Right lobe of liver (tissue), 6 donors: ENCODE measurements around the gene IL1R1. TPM values are rescaled to one million over a fixed set of nuclear protein-coding genes. Genes with fewer than 3 reads are reported as not detected.

Source experiments
- ATAC-seq, 4 donors: fragments of 200-7000 bp; cut with Tn5 transposase; one replicate each; pipeline ENCODE4 v1.9.1; 2020; ENCODE audit warnings: mild to moderate bottlenecking in 4 of 4, moderate library complexity in 4 of 4
- DNase-seq, 3 donors: peaks; one replicate each; pipeline ENCODE4 v3.0.0-alpha.2; 2020
- H3K27ac ChIP-seq, 3 donors: fragments of 200-600 bp; one replicate each; pipeline ENCODE4 v1.8.0; 2022
- H3K27me3 ChIP-seq, 2 donors: fragments of 200-600 bp; one replicate each; pipeline ENCODE4 v1.8.0; 2022
- H3K36me3 ChIP-seq, 4 donors: fragments of 200-600 bp; sonication (generic) in 1 of 4; one replicate each; pipeline versions ENCODE4 v1.5.1 to v1.8.0; 2017 to 2022; ENCODE audit warnings: control low read depth in 1 of 4
- H3K4me1 ChIP-seq, 4 donors: fragments of 200-600 bp; sonication (generic) in 1 of 4; one replicate each; pipeline versions ENCODE4 v1.5.1 to v1.8.0; 2017 to 2022; ENCODE audit warnings: control low read depth in 1 of 4
- H3K4me3 ChIP-seq, 3 donors: fragments of 200-600 bp; one replicate each; pipeline ENCODE4 v1.8.0; 2022
- H3K9me3 ChIP-seq, 4 donors: fragments of 200-600 bp; sonication (generic) in 1 of 4; one replicate each; pipeline versions ENCODE4 v1.5.1 to v1.8.0; 2017 to 2022; ENCODE audit warnings: control low read depth in 1 of 4
- CTCF ChIP-seq, 4 donors: fragments of 200-600 bp in 3 of 4; fragments of 450-650 bp in 1 of 4; IDR thresholded peaks; one replicate each; pipeline versions ENCODE4 v1.5.1 to v1.8.0; 2016 to 2022; ENCODE audit warnings: antibody characterized with exemption in 4 of 4, mild to moderate bottlenecking in 2 of 4
- POLR2A ChIP-seq: fragments of 450-650 bp; IDR thresholded peaks from one replicate; pipeline ENCODE4 v1.6.1; 2017; ENCODE audit warnings: antibody characterized with exemption, mild to moderate bottlenecking
- whole genome bisulfite sequencing: methylation state at CpG from one replicate; pipeline ENCODE4 v1.1.6; 2018; ENCODE audit warnings: low coverage, low lambda C conversion rate; ENCODE audit not compliant: insufficient coverage; ENCODE audit errors: missing lambda C conversion rate; 5-methylcytosine and 5-hydroxymethylcytosine counted together
- intact Hi-C, 2 donors: fragments of 100-400 bp; cut with DNase I; formaldehyde crosslinking; loops; one replicate each; pipeline versions ENCODE4 v1.11.2 to v1.14.1; 2022
- total RNA-seq, 6 experiments: library from RNA; depleted of rRNA in 2 of 6; stranded (reverse); fragments of >200 nt in 2 of 6; fragmentation: NEBNext Ultra II Directional in 3 of 6; extraction: Animal tissue kit (Norgen Biotek cat#: 25700) in 3 of 6; gene quantifications; one replicate each; pipeline versions ENCODE4 v1.1.0 to v1.2.4, GENCODE V29; 2016 to 2023
- donor health status: DM: no; HTN: yes; CAD: no.
- donor health status: DM: no; HTN: no; CAD: no.
- donor health status: DM: no; HTN: no; CAD: no.
- donor health status: DM: no; HTN: yes; CAD: no.
- donor health status: DM: no; HTN: yes; CAD: no.

The IL1R1 gene
- total RNA-seq, 6 experiments from 2014 or later = 40.8 to 67.6 (median 52.2) TPM

GRCh38 chr2:102140377-102140776 is 2.2 kb upstream of the IL1R1 start:
- no peak for DNase-seq
- intact Hi-C loops = no loop called here

GRCh38 chr2:102141011-102141943 is 1.3 kb upstream of the IL1R1 start:
- DNase-seq (peak in 1 of 3 donors; percentile 48), ATAC-seq (peak; percentile 2 to 39 (median 20))
- H3K9me3 ChIP-seq = peaks cover 0 to 12% (median under 1%) of the 10 kb centered on the region in 4 donors
- H3K27ac ChIP-seq = peak overlapping the region; percentile 86 to 89 (median 87)
- peaks cover 0 to 6% (median 1%) of the 10 kb centered on the region in 4 donors for H3K36me3 ChIP-seq
- H3K4me3 ChIP-seq = peak overlapping the region in 2 of 3 donors; percentile 60
- no peak for TF ChIP-seq POLR2A
- TF ChIP-seq CTCF (IDR thresholded peaks at IDR 0.05) = no peak
- no peaks in the 10 kb centered on the region for H3K27me3 ChIP-seq
- intact Hi-C loops = no loop called here
- H3K4me1 ChIP-seq = peaks cover 0 to 10% (median 3%) of the 10 kb centered on the region in 4 donors
- WGBS = 64% methylated on average over 5 of the region's 15 CpGs

More at GRCh38 chr2:102140377-102140776, 2.2 kb upstream of the IL1R1 start:
- peaks cover 0 to 2% (median under 1%) of the 10 kb centered on the region in 4 donors for H3K36me3 ChIP-seq
- H3K27me3 ChIP-seq = no peaks in the 10 kb centered on the region
- H3K4me3 ChIP-seq = no peak overlapping the region
- H3K27ac ChIP-seq = peak overlapping the region in 2 of 3 donors; percentile 4 to 89
- no peak for TF ChIP-seq POLR2A
- peaks cover 0 to 6% (median 0%) of the 10 kb centered on the region in 4 donors for H3K9me3 ChIP-seq
- ATAC-seq = no peak
- peaks cover 0 to 10% (median 3%) of the 10 kb centered on the region in 4 donors for H3K4me1 ChIP-seq
- 100% methylated on average over 1 of the region's 2 CpGs for WGBS

GRCh38 chr2:102142829-102143449 is 393 bp downstream of the IL1R1 start:
- intact Hi-C loops = no loop called here
- Histone ChIP-seq H3K9me3 (peaks cover 0 to 12% (median 3%) of the 10 kb centered on the region in 4 donors), H3K36me3 (peaks cover 0 to 6% (median 2%) of the 10 kb centered on the region in 4 donors), H3K4me1 (peaks cover 0 to 11% (median 5%) of the 10 kb centered on the region in 4 donors), H3K4me3 (peak overlapping the region; percentile 60 to 73 (median 60)), H3K27ac (peak overlapping the region; percentile 86 to 89 (median 87)), H3K27me3 (no peaks in the 10 kb centered on the region)
- ATAC-seq (peak; percentile 1 to 30 (median 14)), DNase-seq (peak in 2 of 3 donors; percentile 54 to 71)
- 4% methylated on average over 14 of the region's 42 CpGs for WGBS
- TF ChIP-seq POLR2A (peak; percentile 16), CTCF (IDR thresholded peaks at IDR 0.05) (no peak)

- peak; percentile 20 to 38 (median 24) for ATAC-seq
- peaks cover 0 to 12% (median 3%) of the 10 kb centered on the region in 4 donors for H3K9me3 ChIP-seq
- intact Hi-C loops = no loop called here
- H3K4me3 ChIP-seq = peak overlapping the region; percentile 60 to 73 (median 60)
- TF ChIP-seq POLR2A (peak; percentile 45), CTCF (IDR thresholded peaks at IDR 0.05) (no peak)
- no peak for DNase-seq
- H3K36me3 ChIP-seq = peaks cover 0 to 6% (median 2%) of the 10 kb centered on the region in 4 donors
- H3K27me3 ChIP-seq = no peaks in the 10 kb centered on the region
- peaks cover 0 to 11% (median 5%) of the 10 kb centered on the region in 4 donors for H3K4me1 ChIP-seq
- 45% methylated on average over 2 of the region's 10 CpGs for WGBS
- H3K27ac ChIP-seq = peak overlapping the region; percentile 86 to 89 (median 87)
Measured at GRCh38 chr2:102143450-102143985, 972 bp downstream of the IL1R1 start.
